AG04449 (cell line): ENCODE data around the gene PLK3.

Source experiments
- CTCF ChIA-PET: fragments of 350-600 bp; formaldehyde crosslinking; extraction: SDS; loops from one replicate; lab custom pipeline; 2021; ENCODE audit warnings: antibody characterized with exemption; lab: Yijun Ruan, JAX
- POLR2A ChIA-PET: fragments of 400-600, 350-600 bp; formaldehyde crosslinking; extraction: SDS; loops from one replicate; lab custom pipeline; 2020; ENCODE audit warnings: antibody characterized with exemption, inconsistent platforms; lab: Yijun Ruan, JAX
- DNase-seq: peaks from one replicate; pipeline ENCODE4 v3.0.0-alpha.2; 2010; ENCODE audit warnings: low read depth, low spot score
- H3K4me3 ChIP-seq: 2 replicates; pipeline ENCODE4 v1.5.1; 2011; ENCODE audit warnings: low read depth, mild to moderate bottlenecking, control low read depth, low read length
- CTCF ChIP-seq: IDR thresholded peaks from one replicate; pipeline ENCODE4 v1.5.1; 2011; ENCODE audit warnings: mild to moderate bottlenecking, moderate library complexity, low read length, control low read depth, inconsistent platforms; ENCODE audit not compliant: insufficient read depth; ENCODE audit errors: missing control alignments

PLK3 gene

DNA sequence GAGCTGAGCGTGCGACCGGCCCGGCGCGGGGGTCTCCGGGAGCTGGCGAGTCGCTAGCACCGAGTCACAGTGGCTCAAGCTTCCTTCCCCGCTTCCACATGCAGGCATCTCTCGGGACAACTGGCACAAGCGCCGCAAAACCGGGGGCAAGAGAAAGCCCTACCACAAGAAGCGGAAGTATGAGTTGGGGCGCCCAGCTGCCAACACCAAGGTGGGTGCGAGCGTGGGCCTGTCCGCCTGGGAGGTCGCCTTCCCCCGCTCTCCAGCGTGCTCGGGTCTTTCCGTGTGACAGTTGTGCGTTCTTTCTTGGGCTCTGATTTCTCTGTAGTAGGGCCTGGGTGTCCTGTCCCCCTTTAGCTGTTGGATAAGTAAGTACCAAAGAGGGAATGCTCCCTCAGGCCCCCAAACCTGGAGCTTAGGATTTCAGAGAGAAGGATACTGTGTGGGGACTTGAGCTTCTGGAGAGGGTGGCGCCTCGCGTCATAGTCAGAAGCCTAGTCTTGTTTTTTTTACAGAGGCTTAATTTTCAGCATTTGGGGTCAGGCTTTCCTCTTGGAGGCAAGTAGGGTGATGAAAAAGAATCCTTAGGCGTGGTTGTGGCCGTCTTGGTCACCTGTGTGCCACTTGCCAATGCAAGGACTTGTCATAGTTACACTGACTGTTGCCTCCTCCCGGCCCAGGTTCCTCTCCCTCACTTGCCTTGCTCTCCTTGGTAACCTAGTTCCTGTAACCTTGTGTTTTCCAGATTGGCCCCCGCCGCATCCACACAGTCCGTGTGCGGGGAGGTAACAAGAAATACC is 24.0 kb upstream of the PLK3 start:
- H3K4me3 ChIP-seq = peak overlapping the region; percentile 94
- no peak for TF ChIP-seq CTCF
- ChIA-PET POLR2A (interaction anchor here (0.7 to 4.2 kb wide), 21 partner anchors 8 to 235 kb away, joined by 3 to 36 read pairs (median 6); partner anchors contain the start of genes BTBD19, DYNLT4, EIF2B3 and HECTD3), CTCF (interaction anchor here (1.1 to 3.1 kb wide), 5 partner anchors 11 to 238 kb away, joined by 3 to 24 read pairs (median 6); partner anchors contain the start of genes BEST4, PLK3 and RNU5D-1)
- DNase-seq = no peak

- no peak for DNase-seq
- ChIA-PET CTCF (interaction anchor here (1.1 to 3.1 kb wide), 6 partner anchors 10 to 238 kb away, joined by 3 to 24 read pairs (median 4); partner anchors contain the start of genes BEST4, PLK3 and RNU5D-1), POLR2A (interaction anchor here (1.1 to 4.2 kb wide), 5 partner anchors 10 to 235 kb away, joined by 7 to 36 read pairs (median 13); partner anchors contain the start of genes HECTD3, PLK3, RNU5D-1 and UROD)
- H3K4me3 ChIP-seq = peak overlapping the region; percentile 94
- TF ChIP-seq CTCF = no peak
These were observed 23.5 kb upstream of the PLK3 start for GRCh38 chr1:44776730-44777068.

- ChIA-PET CTCF (interaction anchor here (0.5 to 2.0 kb wide), 9 partner anchors 9 to 237 kb away, joined by 3 to 10 read pairs (median 3); partner anchors contain the start of genes BEST4 and RNU5D-1), POLR2A (interaction anchor here (0.5 to 4.2 kb wide), 2 partner anchors 23 to 1122 kb away, joined by 4 to 36 read pairs; partner anchors contain the start of gene PLK3)
- no peak for TF ChIP-seq CTCF
- DNase-seq = no peak
- peak overlapping the region; percentile 94 for H3K4me3 ChIP-seq
These were observed 22.6 kb upstream of the PLK3 start for GRCh38 chr1:44777547-44777946.

- POLR2A ChIA-PET = interaction anchor here (0.5 to 4.2 kb wide), 2 partner anchors 22 to 1122 kb away, joined by 4 to 36 read pairs; partner anchors contain the start of gene PLK3
- TF ChIP-seq CTCF = no peak
- CTCF ChIA-PET = interaction anchor here (0.5 to 2.0 kb wide), 9 partner anchors 8 to 236 kb away, joined by 3 to 10 read pairs (median 3); partner anchors contain the start of genes BEST4 and RNU5D-1
- H3K4me3 ChIP-seq = peak overlapping the region; percentile 34; the same call in 1 of the 2 replicates
- DNase-seq = no peak
These were observed 22.1 kb upstream of the PLK3 start for GRCh38 chr1:44777969-44778635.

GRCh38 chr1:44778705-44779576 is 21.2 kb upstream of the PLK3 start:
- DNase-seq = no peak
- TF ChIP-seq CTCF = no peak
- H3K4me3 ChIP-seq = no peak overlapping the region
- ChIA-PET CTCF (interaction anchor here (2.0 to 3.7 kb wide), 2 partner anchors 47 to 48 kb away, joined by 10 to 14 read pairs; partner anchors contain the start of gene RNU5D-1), POLR2A (interaction anchor here (1.0 to 4.2 kb wide), 3 partner anchors 21 to 40 kb away, joined by 3 to 36 read pairs (median 3); partner anchors contain the start of genes BTBD19 and PLK3)
